Panc1 (cell line): ENCODE measurements around the gene ZFYVE28. TPM values are rescaled to one million over a fixed set of nuclear protein-coding genes. Genes with fewer than 3 reads are reported as not detected.

Experiments used
- ATAC-seq: fragments of 200-7000 bp; cut with Tn5 transposase; 2 replicates; pipeline ENCODE4 v1.9.1; 2020; ENCODE audit warnings: mild to moderate bottlenecking, moderate library complexity
- BruUV-seq: library from RNA; stranded (reverse); fragments of 400-500 nt; replicated peaks from 2 replicates; lab custom pipeline; 2021; lab: Mats Ljungman, UMichigan
- CTCF ChIA-PET: fragments of 300-600 bp; sonication (Branson Sonifier 250); formaldehyde crosslinking; loops from one replicate; lab custom pipeline; 2022; ENCODE audit warnings: antibody characterized with exemption; lab: Charles Lee
- POLR2A ChIA-PET: fragments of 300-600 bp; sonication (Branson Sonifier 250); formaldehyde crosslinking; loops from one replicate; lab custom pipeline; 2022; ENCODE audit warnings: antibody characterized with exemption; lab: Charles Lee
- DNase-seq: peaks from one replicate; pipeline ENCODE4 v3.0.0-alpha.2; 2010; ENCODE audit warnings: low read depth, low spot score
- H3K27ac ChIP-seq: 2 replicates; pipeline ENCODE4 v1.5.1; 2011; ENCODE audit warnings: mild to moderate bottlenecking, low read length, inconsistent platforms
- H3K27me3 ChIP-seq: fragments of 200-500 bp; sonication (Bioruptor generic); 2 replicates; pipeline ENCODE4 v1.6.0; 2014; ENCODE audit warnings: low read length, inconsistent platforms; ENCODE audit not compliant: control insufficient read depth, insufficient read depth
- H3K36me3 ChIP-seq: fragments of 200-500 bp; sonication (Bioruptor generic); 2 replicates; pipeline ENCODE4 v1.5.1; 2014; ENCODE audit warnings: inconsistent platforms, mild to moderate bottlenecking, low read length, moderate library complexity; ENCODE audit not compliant: control insufficient read depth, insufficient read depth
- H3K4me1 ChIP-seq: 2 replicates; pipeline ENCODE4 v1.5.1; 2011; ENCODE audit warnings: inconsistent platforms, mild to moderate bottlenecking, low read length, moderate library complexity; ENCODE audit not compliant: control insufficient read depth, insufficient read depth
- H3K4me3 ChIP-seq, 2 experiments: 2 replicates each; pipeline ENCODE4 v1.5.1; 2011 to 2012; ENCODE audit warnings: low read depth in 2 of 2, low read length in 2 of 2, mild to moderate bottlenecking in 2 of 2, inconsistent platforms in 1 of 2, moderate library complexity in 1 of 2
- H3K9me3 ChIP-seq: fragments of 200-500 bp; sonication (Bioruptor generic); 2 replicates; pipeline ENCODE4 v1.5.1; 2014; ENCODE audit warnings: low read depth, mild to moderate bottlenecking, inconsistent platforms, low read length, moderate library complexity; ENCODE audit not compliant: control insufficient read depth, insufficient read depth
- POLR2AphosphoS5 ChIP-seq: IDR thresholded peaks from 2 replicates; pipeline ENCODE4 v1.6.1; 2012; ENCODE audit warnings: mild to moderate bottlenecking, low read depth, low read length, moderate library complexity
- SIN3A ChIP-seq: IDR thresholded peaks from 2 replicates; pipeline ENCODE4 v1.6.1; 2012; ENCODE audit warnings: low read depth, mild to moderate bottlenecking, low read length, moderate library complexity, borderline replicate concordance; ENCODE audit not compliant: insufficient read depth
- TCF7L2 ChIP-seq: IDR thresholded peaks from 2 replicates; pipeline ENCODE4 v1.6.1; 2011; ENCODE audit warnings: mild to moderate bottlenecking, low read depth, low read length, inconsistent platforms
- in situ Hi-C: cut with HindIII; loops from 2 replicates; pipeline ENCODE4 v1.10.0; 2016; ENCODE audit warnings: low sequenced_read_pairs, low pct_unique_long_range_greater_than_20kb
- intact Hi-C: fragments of 100-400 bp; cut with micrococcal nuclease; formaldehyde crosslinking; loops from one replicate; pipeline ENCODE4 v1.10.0; 2022; ENCODE audit not compliant: unreplicated experiment
- total RNA-seq: library from RNA; stranded (reverse); gene quantifications from one replicate; pipeline ENCODE4 v1.2.1, GENCODE V29; 2021; ENCODE audit not compliant: unreplicated experiment
- TF ChIP-seq, protein P1 (sequence below), 2 experiments: IDR thresholded peaks; 2 replicates each; pipeline ENCODE4 v1.6.1; 2011 to 2012; ENCODE audit warnings: low read depth in 2 of 2, control low read depth in 1 of 2, low read length in 1 of 2, mild to moderate bottlenecking in 1 of 2, moderate library complexity in 1 of 2; ENCODE audit not compliant: insufficient read depth in 1 of 2
- TF ChIP-seq, protein P2 (sequence below): fragments of 450-650 bp; IDR thresholded peaks from 2 replicates; pipeline ENCODE4 v1.5.1; 2017; ENCODE audit warnings: mild to moderate bottlenecking

ZFYVE28 gene
- total RNA-seq, 1 experiment from 2014 or later: 11.9 TPM

DNA sequence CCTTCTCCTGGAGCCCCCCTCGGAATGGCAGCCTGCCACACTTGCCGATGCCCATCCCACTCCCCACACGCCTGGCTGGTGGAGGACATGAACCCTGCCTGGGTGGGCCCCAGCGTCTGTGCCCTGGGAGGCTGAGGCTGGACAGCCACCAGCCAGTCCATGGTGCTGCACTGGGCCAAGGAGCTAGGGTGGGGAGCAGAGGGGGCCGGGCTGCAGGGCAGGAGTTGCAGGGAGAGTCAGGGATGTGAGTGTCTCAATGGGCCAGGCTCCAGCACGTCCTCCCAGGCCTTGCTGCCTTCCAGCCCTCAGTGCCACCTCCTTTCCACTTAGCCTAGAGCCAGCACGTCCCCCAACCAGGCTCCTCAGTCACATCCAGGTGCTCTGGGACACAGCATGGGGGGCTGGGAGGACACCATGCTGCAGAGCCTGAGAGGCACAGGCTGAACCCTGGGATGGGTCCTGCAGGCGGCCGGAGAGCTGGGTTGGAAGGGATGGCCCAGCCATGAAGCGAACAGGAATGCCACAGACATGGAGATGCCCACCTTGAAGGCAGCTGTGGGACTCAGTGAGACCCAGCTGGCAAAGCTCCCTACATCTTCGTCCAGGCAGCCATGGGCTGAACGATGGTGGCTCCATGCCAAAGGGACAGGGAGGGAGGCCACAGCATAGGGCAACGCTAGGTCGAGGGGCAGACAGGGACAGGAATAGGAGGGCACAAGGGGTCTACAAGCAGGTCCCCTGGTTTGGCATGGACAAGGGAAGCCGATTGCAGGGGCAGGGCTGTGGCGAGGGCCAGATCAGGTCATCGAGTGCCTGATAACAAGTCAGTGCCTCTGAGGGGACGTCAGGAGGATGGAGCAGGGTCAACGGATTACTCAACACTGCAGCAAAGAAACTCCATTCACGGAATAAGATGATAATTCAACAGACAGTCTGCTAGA lies 126.5 kb downstream of the ZFYVE28 start:
- no peaks in the 10 kb centered on the region for H3K27me3 ChIP-seq
- no peak for DNase-seq
- H3K4me1 ChIP-seq: no peaks in the 10 kb centered on the region
- H3K4me3 ChIP-seq: no peak overlapping the region
- BruUV-seq: no TSS peak
- no peaks in the 10 kb centered on the region for H3K36me3 ChIP-seq
- in situ Hi-C loops: no loop called here
- ChIA-PET CTCF (no interaction called here), POLR2A (no interaction called here)
- intact Hi-C loops: no loop called here
- no peak overlapping the region for H3K27ac ChIP-seq
- TF ChIP-seq, protein P1, sequence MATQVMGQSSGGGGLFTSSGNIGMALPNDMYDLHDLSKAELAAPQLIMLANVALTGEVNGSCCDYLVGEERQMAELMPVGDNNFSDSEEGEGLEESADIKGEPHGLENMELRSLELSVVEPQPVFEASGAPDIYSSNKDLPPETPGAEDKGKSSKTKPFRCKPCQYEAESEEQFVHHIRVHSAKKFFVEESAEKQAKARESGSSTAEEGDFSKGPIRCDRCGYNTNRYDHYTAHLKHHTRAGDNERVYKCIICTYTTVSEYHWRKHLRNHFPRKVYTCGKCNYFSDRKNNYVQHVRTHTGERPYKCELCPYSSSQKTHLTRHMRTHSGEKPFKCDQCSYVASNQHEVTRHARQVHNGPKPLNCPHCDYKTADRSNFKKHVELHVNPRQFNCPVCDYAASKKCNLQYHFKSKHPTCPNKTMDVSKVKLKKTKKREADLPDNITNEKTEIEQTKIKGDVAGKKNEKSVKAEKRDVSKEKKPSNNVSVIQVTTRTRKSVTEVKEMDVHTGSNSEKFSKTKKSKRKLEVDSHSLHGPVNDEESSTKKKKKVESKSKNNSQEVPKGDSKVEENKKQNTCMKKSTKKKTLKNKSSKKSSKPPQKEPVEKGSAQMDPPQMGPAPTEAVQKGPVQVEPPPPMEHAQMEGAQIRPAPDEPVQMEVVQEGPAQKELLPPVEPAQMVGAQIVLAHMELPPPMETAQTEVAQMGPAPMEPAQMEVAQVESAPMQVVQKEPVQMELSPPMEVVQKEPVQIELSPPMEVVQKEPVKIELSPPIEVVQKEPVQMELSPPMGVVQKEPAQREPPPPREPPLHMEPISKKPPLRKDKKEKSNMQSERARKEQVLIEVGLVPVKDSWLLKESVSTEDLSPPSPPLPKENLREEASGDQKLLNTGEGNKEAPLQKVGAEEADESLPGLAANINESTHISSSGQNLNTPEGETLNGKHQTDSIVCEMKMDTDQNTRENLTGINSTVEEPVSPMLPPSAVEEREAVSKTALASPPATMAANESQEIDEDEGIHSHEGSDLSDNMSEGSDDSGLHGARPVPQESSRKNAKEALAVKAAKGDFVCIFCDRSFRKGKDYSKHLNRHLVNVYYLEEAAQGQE (IDR thresholded peaks at IDR 0.05; ENCODE audit: insufficient read depth in 1 of 2, low read depth in 2 of 2, low read length in 1 of 2): no peak
- no peak for TF ChIP-seq SIN3A
- no peak for ATAC-seq
- H3K9me3 ChIP-seq: no peaks in the 10 kb centered on the region

DNA sequence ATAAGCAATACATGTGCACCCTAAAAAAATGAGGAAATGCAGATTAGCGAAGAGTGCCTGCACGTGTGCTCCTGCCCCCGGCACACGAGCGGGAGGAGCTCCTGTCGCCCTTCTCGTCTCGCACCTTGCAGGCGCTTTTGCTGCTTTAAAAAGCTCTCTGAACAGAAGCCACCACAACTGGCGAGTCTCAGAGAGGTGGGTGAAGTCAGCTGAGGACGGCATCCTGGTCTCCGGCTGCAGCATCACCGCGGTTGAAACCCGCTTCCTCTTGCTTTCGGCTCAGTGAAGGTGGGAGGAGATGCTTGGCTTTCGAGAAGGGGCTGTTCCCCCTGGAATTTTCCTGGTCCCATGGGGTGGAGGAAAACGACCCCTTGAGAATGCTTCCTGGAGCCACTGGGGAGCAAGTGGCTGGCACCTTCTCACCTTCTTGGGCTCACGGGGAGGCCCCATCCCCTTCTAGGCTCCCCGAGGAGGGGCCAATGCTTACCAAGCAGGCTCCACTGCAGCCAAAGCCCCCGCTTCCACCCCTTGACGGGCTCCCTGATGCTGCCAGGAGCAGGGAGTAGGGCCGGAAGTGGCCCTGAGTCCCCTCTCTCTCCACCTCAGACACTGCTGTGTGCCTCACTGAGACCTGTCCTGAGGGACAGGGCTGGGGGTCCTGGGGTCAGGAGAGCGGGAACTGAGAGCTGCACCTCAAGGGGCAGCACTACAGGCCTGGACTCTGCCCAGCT lies 127.3 kb downstream of the ZFYVE28 start:
- Histone ChIP-seq H3K27ac (no peak overlapping the region), H3K9me3 (no peaks in the 10 kb centered on the region), H3K36me3 (no peaks in the 10 kb centered on the region), H3K4me3 (no peak overlapping the region), H3K27me3 (no peaks in the 10 kb centered on the region), H3K4me1 (no peaks in the 10 kb centered on the region)
- intact Hi-C loops: no loop called here
- BruUV-seq: no TSS peak
- CTCF ChIA-PET: no interaction called here
- TF ChIP-seq TCF7L2 (no peak), POLR2AphosphoS5 (no peak), SIN3A (no peak)
- TF ChIP-seq, protein P1 (IDR thresholded peaks at IDR 0.05; ENCODE audit: insufficient read depth in 1 of 2, low read depth in 2 of 2, low read length in 1 of 2): no peak
- TF ChIP-seq, protein P2, sequence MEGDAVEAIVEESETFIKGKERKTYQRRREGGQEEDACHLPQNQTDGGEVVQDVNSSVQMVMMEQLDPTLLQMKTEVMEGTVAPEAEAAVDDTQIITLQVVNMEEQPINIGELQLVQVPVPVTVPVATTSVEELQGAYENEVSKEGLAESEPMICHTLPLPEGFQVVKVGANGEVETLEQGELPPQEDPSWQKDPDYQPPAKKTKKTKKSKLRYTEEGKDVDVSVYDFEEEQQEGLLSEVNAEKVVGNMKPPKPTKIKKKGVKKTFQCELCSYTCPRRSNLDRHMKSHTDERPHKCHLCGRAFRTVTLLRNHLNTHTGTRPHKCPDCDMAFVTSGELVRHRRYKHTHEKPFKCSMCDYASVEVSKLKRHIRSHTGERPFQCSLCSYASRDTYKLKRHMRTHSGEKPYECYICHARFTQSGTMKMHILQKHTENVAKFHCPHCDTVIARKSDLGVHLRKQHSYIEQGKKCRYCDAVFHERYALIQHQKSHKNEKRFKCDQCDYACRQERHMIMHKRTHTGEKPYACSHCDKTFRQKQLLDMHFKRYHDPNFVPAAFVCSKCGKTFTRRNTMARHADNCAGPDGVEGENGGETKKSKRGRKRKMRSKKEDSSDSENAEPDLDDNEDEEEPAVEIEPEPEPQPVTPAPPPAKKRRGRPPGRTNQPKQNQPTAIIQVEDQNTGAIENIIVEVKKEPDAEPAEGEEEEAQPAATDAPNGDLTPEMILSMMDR: no peak
- POLR2A ChIA-PET: no interaction called here
- ATAC-seq: no peak
- no peak for DNase-seq
- in situ Hi-C loops: no loop called here
